ENCODE measurements around the gene PITPNC1. TPM values are rescaled to one million over a fixed set of nuclear protein-coding genes. Genes with fewer than 3 reads are reported as not detected.
"Not testable (repeated sequence)": the region's sequence is repeated elsewhere in the genome, so short reads cannot be mapped to it uniquely, and the experiment has no call there.

The PITPNC1 gene
- total RNA-seq, 1 experiment from 2014 or later, result 22.3 TPM

DNA sequence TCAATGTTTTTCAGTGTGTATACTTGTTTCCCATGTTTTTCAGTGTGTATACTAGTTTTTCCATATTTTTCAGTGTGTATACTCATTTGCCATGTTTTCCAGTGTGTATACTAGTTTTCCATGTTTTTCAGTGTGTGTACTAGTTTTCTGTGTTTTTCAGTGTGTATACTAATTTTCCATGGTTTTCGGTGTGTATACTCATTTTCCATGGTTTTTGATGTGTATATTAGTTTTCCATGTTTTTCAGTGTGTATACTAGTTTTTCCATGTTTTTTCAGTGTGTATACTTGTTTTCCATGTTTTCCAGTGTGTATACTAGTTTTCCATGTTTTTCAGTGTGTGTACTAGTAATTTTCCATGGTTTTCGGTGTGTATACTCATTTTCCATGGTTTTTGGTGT, 188.0 kb downstream of the PITPNC1 start:
- Histone ChIP-seq H3K27me3 (ENCODE audit: control insufficient read depth, insufficient read depth, low read length) (no peaks in the 10 kb centered on the region), H3K4me3 (ENCODE audit: insufficient read depth, low read depth, low read length) (no peak overlapping the region), H3K36me3 (replicated peaks; ENCODE audit: control insufficient read depth, insufficient read depth, low read length) (no peaks in the 10 kb centered on the region)
- DNase-seq, result no peak

DNA sequence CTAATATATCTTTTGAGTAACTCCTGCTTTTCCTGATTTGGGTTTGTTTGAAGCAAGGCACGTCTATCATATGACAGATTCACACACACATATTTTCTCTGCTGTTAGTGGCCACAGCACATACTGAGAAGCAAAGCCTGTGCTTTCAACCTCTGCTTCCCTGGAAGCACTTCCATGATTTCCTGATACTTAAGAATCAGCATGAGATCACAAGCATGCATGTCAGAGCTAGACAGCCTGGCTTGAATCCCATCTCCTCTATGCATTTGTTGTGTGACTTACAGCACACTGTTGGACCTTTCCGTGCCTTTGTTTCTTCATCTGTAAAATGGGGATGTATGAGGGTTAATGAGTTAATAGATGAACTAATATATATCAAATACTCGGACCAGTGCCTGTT, 189.6 kb downstream of the PITPNC1 start:
- H3K4me3 ChIP-seq (ENCODE audit: insufficient read depth, low read depth, low read length), result no peak overlapping the region
- no peaks in the 10 kb centered on the region for H3K27me3 ChIP-seq (ENCODE audit: control insufficient read depth, insufficient read depth, low read length)
- H3K36me3 ChIP-seq (replicated peaks; ENCODE audit: control insufficient read depth, insufficient read depth, low read length), result no peaks in the 10 kb centered on the region
- DNase-seq, result no peak

DNA sequence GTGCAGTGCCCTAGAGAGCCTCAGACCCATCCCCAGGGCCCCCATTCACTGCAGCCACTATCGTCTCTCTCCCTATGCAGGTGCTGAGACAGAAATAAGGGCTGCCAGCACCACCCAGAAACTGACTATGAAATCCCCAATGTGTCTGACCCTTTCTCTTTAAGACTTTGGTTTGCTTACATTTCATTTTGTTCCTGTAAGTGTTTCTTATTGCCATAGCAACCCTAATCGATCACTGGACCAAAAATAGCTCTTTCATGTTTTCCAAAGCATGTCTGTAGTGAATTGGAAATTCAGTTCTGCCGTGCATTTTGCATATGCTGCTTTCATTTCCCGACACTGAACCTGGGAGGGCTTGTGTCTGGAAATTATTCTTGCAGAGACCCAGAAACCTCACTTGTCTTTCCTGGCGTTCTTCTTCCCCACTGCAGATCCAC, 192.0 kb downstream of the PITPNC1 start:
- Histone ChIP-seq H3K27me3 (ENCODE audit: control insufficient read depth, insufficient read depth, low read length) (no peaks in the 10 kb centered on the region), H3K4me3 (ENCODE audit: insufficient read depth, low read depth, low read length) (no peak overlapping the region), H3K36me3 (replicated peaks; ENCODE audit: control insufficient read depth, insufficient read depth, low read length) (no peaks in the 10 kb centered on the region)
- DNase-seq, result no peak

DNA sequence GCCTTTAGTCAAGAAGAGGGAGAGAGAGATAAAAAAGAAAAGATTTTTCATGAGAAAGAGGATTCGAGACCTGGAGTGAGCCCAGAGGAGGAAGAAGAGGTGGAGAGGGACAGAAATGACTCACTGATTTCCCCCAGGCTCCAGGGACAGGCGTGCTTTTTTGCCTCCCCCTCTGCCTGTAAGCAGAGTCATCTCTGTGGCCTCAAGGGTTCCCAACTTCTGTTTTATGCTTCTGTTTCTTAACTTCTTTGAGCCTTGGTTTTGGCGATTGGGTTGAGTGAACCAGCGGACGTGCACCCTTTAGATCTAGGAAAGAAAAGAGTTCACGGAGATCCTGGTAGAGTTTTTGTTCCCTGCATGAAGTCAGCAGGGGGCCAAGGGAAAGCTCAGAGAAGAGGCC, 192.8 kb downstream of the PITPNC1 start:
- H3K4me3 ChIP-seq (ENCODE audit: insufficient read depth, low read depth, low read length), result no peak overlapping the region
- H3K36me3 ChIP-seq (replicated peaks; ENCODE audit: control insufficient read depth, insufficient read depth, low read length), result no peaks in the 10 kb centered on the region
- H3K27me3 ChIP-seq (ENCODE audit: control insufficient read depth, insufficient read depth, low read length), result no peaks in the 10 kb centered on the region
- no peak for DNase-seq

DNA sequence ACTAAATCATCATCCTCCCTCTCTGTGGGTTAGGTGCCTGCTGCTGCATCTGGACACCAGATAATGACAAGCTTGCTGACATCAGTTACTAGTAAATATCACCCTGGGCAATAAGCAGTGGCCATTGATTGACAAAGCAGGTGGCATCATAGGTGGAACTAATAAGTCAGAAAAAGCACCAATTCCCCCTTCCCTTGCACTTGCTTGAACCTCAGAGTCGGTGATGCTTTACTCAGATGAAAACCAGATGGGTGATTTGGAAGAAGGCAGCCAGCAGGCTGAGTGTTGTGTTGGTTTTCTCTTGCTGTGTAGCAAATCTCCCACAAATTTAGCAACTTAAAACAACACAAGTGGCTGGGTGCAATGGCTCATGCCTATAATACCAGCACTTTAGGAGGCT, 193.7 kb downstream of the PITPNC1 start:
- no peak overlapping the region for H3K4me3 ChIP-seq (ENCODE audit: insufficient read depth, low read depth, low read length)
- no peaks in the 10 kb centered on the region for H3K27me3 ChIP-seq (ENCODE audit: control insufficient read depth, insufficient read depth, low read length)
- no peaks in the 10 kb centered on the region for H3K36me3 ChIP-seq (replicated peaks; ENCODE audit: control insufficient read depth, insufficient read depth, low read length)
- no peak for DNase-seq

DNA sequence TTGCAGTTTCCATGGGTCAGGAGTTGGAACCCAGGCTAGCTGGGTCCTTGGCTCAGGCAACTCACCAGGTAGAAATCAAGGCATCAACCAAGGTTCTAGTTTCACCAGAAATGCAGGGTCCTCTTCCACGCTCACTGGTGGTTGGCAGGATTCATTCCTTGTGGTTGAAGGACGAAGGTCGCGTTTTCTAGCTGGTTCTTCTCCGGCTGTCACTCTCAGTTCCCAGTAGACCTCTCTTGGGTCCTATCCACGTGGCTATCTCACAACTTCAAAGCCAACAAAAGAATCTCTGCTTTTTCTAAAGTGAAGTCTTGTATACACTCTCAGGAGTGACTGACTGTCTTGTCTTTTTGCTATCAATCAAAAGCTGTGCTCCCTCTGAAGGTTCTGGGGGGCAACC, 194.4 kb downstream of the PITPNC1 start:
- no peak for DNase-seq
- Histone ChIP-seq H3K36me3 (replicated peaks; ENCODE audit: control insufficient read depth, insufficient read depth, low read length) (no peaks in the 10 kb centered on the region), H3K4me3 (ENCODE audit: insufficient read depth, low read depth, low read length) (no peak overlapping the region), H3K27me3 (ENCODE audit: control insufficient read depth, insufficient read depth, low read length) (no peaks in the 10 kb centered on the region)

DNA sequence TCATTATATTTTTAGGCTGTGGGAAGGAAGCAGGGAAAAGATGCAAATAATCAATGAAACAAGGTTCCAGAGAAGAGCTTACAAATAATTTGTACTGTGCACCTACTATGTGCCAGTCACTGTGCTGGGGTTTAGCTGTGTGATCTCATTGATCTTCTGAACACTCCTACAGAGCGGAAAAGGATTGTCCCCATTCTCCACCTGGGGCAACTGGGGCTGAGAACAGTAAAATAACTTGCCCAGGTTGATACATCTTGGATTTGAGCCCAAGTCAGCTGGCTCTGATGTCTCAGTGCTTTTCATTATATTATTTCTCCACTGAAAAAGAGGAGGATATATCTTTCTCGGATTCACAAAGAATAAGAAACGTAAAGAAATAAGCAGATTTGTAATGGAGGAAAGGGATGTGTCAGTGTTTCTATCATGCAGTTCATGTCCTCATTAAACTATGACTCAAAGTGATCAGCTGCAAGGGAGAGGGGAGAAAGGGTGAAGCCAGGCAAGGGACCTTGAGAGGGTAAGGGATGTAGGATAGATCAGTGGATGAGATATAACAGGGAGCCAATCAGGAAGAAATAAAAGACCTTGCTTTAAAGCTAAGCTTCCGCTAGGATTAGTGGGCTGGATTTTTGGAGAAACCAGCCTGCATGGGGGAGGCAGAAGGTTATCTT, 197.0 kb downstream of the PITPNC1 start:
- DNase-seq, result no peak
- H3K36me3 ChIP-seq (replicated peaks; ENCODE audit: control insufficient read depth, insufficient read depth, low read length), result no peaks in the 10 kb centered on the region
- H3K4me3 ChIP-seq (ENCODE audit: insufficient read depth, low read depth, low read length), result no peak overlapping the region
- H3K27me3 ChIP-seq (ENCODE audit: control insufficient read depth, insufficient read depth, low read length), result no peaks in the 10 kb centered on the region

DNA sequence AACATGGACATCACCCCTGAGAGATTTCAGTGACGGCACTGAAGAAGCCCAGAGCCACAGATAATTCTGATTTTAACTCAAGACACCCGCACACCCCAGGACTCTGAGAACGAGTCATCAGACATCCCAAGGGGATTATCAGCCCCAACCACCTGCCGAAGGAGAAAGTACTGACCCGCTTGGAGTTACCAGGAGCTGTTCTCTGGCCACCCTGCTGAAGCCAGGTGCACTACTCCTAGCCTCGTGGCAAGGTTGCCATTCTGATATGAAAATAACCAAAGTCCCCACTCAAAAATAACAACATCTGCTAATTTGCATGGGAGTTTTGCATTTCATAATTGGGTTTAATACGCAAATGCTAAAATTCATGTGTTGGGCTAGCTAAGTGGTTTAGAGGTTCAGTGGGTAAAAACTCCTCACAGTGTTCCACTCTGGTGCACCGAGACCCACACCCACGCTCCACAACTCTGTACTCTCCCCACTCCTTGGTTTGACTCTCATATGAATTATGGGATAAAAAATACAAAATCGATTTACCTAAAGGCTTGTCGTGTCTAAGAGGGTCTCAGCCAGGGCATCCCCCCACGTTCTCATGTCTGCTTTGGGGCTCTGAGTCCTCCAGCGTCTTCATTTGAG, 197.7 kb downstream of the PITPNC1 start:
- Histone ChIP-seq H3K4me3 (ENCODE audit: insufficient read depth, low read depth, low read length) (no peak overlapping the region), H3K36me3 (replicated peaks; ENCODE audit: control insufficient read depth, insufficient read depth, low read length) (no peaks in the 10 kb centered on the region), H3K27me3 (ENCODE audit: control insufficient read depth, insufficient read depth, low read length) (no peaks in the 10 kb centered on the region)
- DNase-seq, result no peak

DNA sequence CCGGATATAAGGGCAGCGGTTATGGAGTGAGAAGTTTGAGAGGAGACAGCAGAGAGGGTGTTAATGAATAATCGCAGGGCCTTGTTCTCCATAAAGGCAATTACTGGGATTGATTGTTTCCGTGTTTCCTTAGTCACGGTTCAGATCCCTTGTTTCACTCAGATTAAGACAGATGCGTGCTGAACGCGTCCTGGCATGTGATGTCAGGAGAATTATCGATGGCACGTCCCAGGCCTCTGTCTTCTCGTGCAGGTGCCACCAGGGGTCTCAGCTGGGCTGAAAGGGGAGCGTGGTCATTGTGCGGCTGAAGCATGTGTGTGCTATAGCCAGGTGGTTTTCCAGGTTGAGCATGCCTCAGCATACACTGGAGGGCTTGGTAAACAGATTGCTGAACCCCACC, 198.2 kb downstream of the PITPNC1 start:
- no peaks in the 10 kb centered on the region for H3K36me3 ChIP-seq (replicated peaks; ENCODE audit: control insufficient read depth, insufficient read depth, low read length)
- no peak overlapping the region for H3K4me3 ChIP-seq (ENCODE audit: insufficient read depth, low read depth, low read length)

DNA sequence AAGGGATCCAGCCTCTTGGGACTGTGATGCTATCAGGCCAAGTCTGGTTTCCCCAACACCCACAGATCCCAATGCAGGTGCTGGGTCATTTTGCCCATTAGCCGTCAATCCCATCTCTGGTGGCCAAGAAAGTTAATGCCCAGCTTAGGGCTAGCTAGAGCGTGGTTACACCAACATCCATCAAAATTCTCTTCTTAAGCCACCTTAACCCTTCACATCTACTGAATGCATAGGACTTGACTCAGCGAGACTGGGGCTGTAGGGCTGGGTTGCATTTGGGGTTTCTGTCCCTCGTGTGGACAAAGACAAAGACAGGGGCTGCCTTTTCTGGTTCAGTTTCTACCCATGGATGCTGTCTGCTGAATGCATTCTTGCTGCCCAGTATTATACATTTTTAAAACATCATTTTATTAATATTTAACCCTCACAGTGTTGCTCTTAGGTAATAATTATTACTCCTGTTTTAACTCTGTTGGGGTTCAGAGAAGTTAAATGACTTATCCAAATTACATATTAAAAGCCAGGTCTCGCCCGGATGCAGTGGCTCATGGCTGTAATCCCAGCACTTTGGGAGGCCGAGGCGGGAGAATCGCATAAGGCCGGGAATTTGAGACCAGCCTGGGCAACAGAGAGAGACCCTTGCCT, 199.5 kb downstream of the PITPNC1 start:
- no peak for DNase-seq
- Histone ChIP-seq H3K36me3 (replicated peaks; ENCODE audit: control insufficient read depth, insufficient read depth, low read length) (no peaks in the 10 kb centered on the region), H3K4me3 (ENCODE audit: insufficient read depth, low read depth, low read length) (no peak overlapping the region), H3K27me3 (ENCODE audit: control insufficient read depth, insufficient read depth, low read length) (no peaks in the 10 kb centered on the region)

More for the DNA sequence above, 198.2 kb downstream of the PITPNC1 start:
- no peak for DNase-seq
- no peaks in the 10 kb centered on the region for H3K27me3 ChIP-seq (ENCODE audit: control insufficient read depth, insufficient read depth, low read length)

DNA sequence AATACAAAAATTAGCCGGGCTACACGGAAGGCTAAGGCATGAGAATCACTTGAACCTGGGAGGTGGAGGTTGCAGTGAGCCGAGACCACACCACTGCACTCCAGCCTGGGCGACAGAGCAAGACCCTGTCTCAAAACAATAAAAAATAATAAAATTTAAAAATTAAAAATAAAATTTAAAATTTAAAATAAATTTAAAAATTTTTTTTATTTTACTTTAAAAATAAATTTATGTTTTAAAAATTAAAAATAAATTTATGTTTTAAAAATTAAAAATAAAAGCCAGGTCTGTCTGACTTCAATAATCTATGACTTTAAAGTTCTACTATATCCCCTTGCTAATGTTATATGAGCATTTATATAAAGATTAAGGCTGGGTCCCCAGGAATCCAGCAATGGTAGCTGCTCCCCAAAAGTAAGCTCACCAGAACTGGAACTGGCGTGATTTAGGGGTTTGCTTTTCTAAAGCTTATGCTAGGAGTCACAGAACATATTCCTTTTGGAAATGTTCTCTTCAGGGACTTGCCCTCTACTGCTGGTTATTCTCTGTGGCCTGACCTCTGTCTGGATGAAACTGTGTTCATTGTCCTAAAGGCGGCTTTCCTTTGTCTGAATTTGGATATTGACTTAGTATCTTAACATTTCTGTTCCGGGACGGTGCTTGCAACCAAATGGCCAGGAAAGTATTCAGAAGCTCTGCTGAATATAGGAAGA, 200.5 kb downstream of the PITPNC1 start:
- H3K36me3 ChIP-seq (replicated peaks; ENCODE audit: control insufficient read depth, insufficient read depth, low read length), result no peaks in the 10 kb centered on the region
- H3K27me3 ChIP-seq (ENCODE audit: control insufficient read depth, insufficient read depth, low read length), result no peaks in the 10 kb centered on the region
- H3K4me3 ChIP-seq (ENCODE audit: insufficient read depth, low read depth, low read length), result no peak overlapping the region
- no peak for DNase-seq

DNA sequence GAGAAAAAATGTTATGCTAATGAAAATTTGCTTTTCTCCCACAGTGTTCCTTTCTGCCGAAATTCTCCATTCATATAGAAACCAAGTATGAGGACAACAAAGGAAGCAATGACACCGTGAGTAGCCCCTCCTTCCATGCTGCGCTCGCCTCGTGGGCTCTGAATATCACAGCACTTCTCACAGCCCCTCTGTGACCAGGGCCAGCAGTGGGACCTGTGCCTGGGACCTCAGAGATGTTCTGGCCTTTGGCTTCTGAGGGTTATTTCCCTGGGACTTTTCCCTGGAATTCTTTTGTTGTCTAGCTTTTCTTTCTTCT, 201.0 kb downstream of the PITPNC1 start:
- peak; percentile 34 for DNase-seq
- Histone ChIP-seq H3K27me3 (ENCODE audit: control insufficient read depth, insufficient read depth, low read length) (no peaks in the 10 kb centered on the region), H3K4me3 (ENCODE audit: insufficient read depth, low read depth, low read length) (no peak overlapping the region), H3K36me3 (replicated peaks; ENCODE audit: control insufficient read depth, insufficient read depth, low read length) (no peaks in the 10 kb centered on the region)

DNA sequence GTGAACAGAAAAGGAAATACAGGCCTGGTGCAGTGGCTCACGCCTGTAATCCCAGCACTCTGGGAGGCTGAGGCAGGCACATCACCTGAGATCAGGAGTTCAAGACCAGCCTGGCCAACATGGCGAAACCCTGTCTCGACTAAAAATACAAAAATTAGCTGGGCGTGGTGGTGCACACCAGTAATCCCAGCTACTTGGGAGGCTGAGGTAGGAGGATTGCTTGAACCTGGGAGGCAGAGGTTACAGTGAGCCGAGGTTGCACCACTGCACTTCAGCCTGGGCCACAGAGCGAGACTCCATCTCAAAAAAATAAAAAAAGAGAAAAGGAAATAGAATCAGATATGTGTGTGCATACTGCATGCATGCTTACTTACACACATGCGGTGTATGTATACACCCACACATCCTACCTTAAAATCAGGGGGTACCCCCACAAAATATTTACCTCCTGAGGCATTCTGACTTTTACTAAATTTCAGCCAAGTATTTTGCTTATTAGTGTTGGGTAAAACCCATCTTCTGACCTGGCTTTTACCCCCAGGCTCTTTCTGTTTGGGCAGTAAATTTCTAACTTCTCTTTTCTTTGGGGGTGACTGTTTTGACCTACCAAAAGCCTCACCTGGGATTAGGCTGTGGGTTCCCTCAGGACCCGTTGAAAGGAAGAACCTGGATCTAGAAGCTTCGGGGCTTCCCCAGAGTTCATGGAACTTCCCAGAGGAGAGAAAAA, 201.8 kb downstream of the PITPNC1 start:
- H3K4me3 ChIP-seq (ENCODE audit: insufficient read depth, low read depth, low read length); H3K36me3 ChIP-seq (replicated peaks; ENCODE audit: control insufficient read depth, insufficient read depth, low read length); H3K27me3 ChIP-seq (ENCODE audit: control insufficient read depth, insufficient read depth, low read length); DNase-seq: not testable (repeated sequence)

DNA sequence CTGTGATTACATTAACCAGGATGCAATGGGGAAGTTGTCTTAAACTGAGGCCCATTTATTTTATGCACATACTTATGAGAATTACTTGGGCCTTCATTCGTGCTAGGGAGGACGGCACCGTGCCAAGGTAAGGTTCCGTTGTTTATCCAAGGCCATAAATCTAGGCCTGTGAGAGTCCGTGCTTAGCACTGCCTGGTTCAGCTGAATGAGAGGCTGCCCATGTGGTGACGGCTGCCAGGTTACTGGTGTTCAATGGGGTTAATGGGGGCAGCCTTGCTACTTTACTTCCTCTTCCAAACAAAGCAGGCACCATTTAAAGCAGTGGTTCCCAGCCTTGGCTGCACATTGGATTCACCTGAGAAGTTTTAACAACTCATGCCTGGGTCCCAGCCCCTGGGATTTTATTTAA, 205.6 kb downstream of the PITPNC1 start:
- Histone ChIP-seq H3K27me3 (ENCODE audit: control insufficient read depth, insufficient read depth, low read length) (no peaks in the 10 kb centered on the region), H3K36me3 (replicated peaks; ENCODE audit: control insufficient read depth, insufficient read depth, low read length) (no peaks in the 10 kb centered on the region), H3K4me3 (ENCODE audit: insufficient read depth, low read depth, low read length) (no peak overlapping the region)
- no peak for DNase-seq
